ENCODE data around the gene ANK2. TPM values are rescaled to one million over a fixed set of nuclear protein-coding genes. Genes with fewer than 3 reads are reported as not detected.

The ANK2 gene
- total RNA-seq, 1 experiment from 2014 or later, result 5.5 TPM

DNA sequence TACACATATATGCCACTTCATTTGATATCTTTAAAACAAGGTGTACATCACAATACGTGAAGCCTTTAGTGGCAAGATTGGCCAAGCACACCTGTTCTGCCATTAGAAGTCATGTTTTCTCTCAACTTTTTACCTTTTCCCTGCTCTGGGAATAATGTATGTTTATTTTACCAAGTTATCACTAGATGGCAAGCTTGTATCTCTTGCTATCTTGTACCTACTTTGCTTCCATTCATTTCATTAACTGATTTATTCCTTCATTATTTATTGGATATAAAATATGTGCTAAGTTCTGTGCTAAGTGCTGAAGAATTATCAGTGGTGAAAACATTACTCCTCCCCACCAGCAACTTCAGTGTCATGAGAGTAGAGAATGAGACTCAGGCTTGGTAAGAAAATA, 245.5 kb downstream of the ANK2 start:
- H3K36me3 ChIP-seq (ENCODE audit: control insufficient read depth, insufficient read depth, low read length), result no peaks in the 10 kb centered on the region
- ChIA-PET POLR2A (no interaction called here), CTCF (no interaction called here)
- no peak overlapping the region for H3K27ac ChIP-seq (ENCODE audit: low read length)
- DNase-seq (ENCODE audit: low read depth, low spot score), result no peak
- BruUV-seq (replicated peaks), result no TSS peak
- intact Hi-C loops (cut with micrococcal nuclease; ENCODE audit: unreplicated experiment) (no loop called here), in situ Hi-C loops (cut with HindIII; ENCODE audit: low pct_unique_long_range_greater_than_20kb, low sequenced_read_pairs) (no loop called here)
- no peaks in the 10 kb centered on the region for H3K27me3 ChIP-seq (ENCODE audit: control insufficient read depth, insufficient read depth, low read length)
- H3K4me3 ChIP-seq (ENCODE audit: low read depth in 2 of 2, low read length in 2 of 2), result no peak overlapping the region
- no peak for ATAC-seq
- no peak for TF ChIP-seq REST (IDR thresholded peaks at IDR 0.05; ENCODE audit: insufficient read depth in 1 of 2, low read depth in 2 of 2, low read length in 1 of 2)
- TF ChIP-seq TCF7L2 (IDR thresholded peaks at IDR 0.05; ENCODE audit: low read depth, low read length), result no peak
- no peak for TF ChIP-seq POLR2AphosphoS5 (IDR thresholded peaks at IDR 0.05; ENCODE audit: low read depth, low read length)
- no peak; the same call in 1 of the 2 replicates for TF ChIP-seq CTCF (IDR thresholded peaks at IDR 0.05)
- no peak for TF ChIP-seq SIN3A (IDR thresholded peaks at IDR 0.05; ENCODE audit: borderline replicate concordance, insufficient read depth, low read depth, low read length)
- H3K4me1 ChIP-seq (ENCODE audit: control insufficient read depth, insufficient read depth, low read length), result no peaks in the 10 kb centered on the region
- no peaks in the 10 kb centered on the region for H3K9me3 ChIP-seq (ENCODE audit: control insufficient read depth, insufficient read depth, low read depth, low read length)

- ATAC-seq (no peak), DNase-seq (ENCODE audit: low read depth, low spot score) (no peak)
- Histone ChIP-seq H3K4me3 (ENCODE audit: low read depth in 2 of 2, low read length in 2 of 2) (no peak overlapping the region), H3K36me3 (ENCODE audit: control insufficient read depth, insufficient read depth, low read length) (no peaks in the 10 kb centered on the region), H3K9me3 (ENCODE audit: control insufficient read depth, insufficient read depth, low read depth, low read length) (no peaks in the 10 kb centered on the region), H3K4me1 (ENCODE audit: control insufficient read depth, insufficient read depth, low read length) (no peaks in the 10 kb centered on the region), H3K27me3 (ENCODE audit: control insufficient read depth, insufficient read depth, low read length) (no peaks in the 10 kb centered on the region), H3K27ac (ENCODE audit: low read length) (no peak overlapping the region)
- BruUV-seq (replicated peaks), result no TSS peak
- in situ Hi-C loops (cut with HindIII; ENCODE audit: low pct_unique_long_range_greater_than_20kb, low sequenced_read_pairs), result no loop called here
- TF ChIP-seq SIN3A (IDR thresholded peaks at IDR 0.05; ENCODE audit: borderline replicate concordance, insufficient read depth, low read depth, low read length), result no peak
- no peak for TF ChIP-seq CTCF (IDR thresholded peaks at IDR 0.05)
- TF ChIP-seq POLR2AphosphoS5 (IDR thresholded peaks at IDR 0.05; ENCODE audit: low read depth, low read length), result no peak
- TF ChIP-seq REST (IDR thresholded peaks at IDR 0.05; ENCODE audit: insufficient read depth in 1 of 2, low read depth in 2 of 2, low read length in 1 of 2), result no peak
- TF ChIP-seq TCF7L2 (IDR thresholded peaks at IDR 0.05; ENCODE audit: low read depth, low read length), result no peak
- ChIA-PET CTCF (no interaction called here), POLR2A (no interaction called here)
- intact Hi-C loops (cut with micrococcal nuclease; ENCODE audit: unreplicated experiment), result no loop called here
Measured at GRCh38 chr4:113300471-113300928, 251.0 kb downstream of the ANK2 start.

Data from Panc1 (cell line).